ENCODE data around the gene ERBIN. TPM values are rescaled to one million over a fixed set of nuclear protein-coding genes. Genes with fewer than 3 reads are reported as not detected.

Gene ERBIN
- total and polyA plus RNA-seq, 2 of the 4 experiments (the other 2 are of a cell fraction): 25.8 to 70.1 TPM

- Histone ChIP-seq H3K18ac (ENCODE audit: low read depth, low read length) (peak overlapping the region; percentile 73), H2AFZ (replicated peaks; ENCODE audit: low read length, poor library complexity) (peak overlapping the region; percentile 96), H3K9ac (ENCODE audit: low read depth, low read length) (peak overlapping the region; percentile 92), H3K23ac (ENCODE audit: low read depth, low read length) (peak overlapping the region; percentile 99), H4K5ac (ENCODE audit: low read depth, low read length) (peak overlapping the region; percentile 84), H4K20me1 (ENCODE audit: insufficient read depth, low read length) (peaks cover 4% of the 10 kb centered on the region; the same call in 1 of the 2 replicates), H3K4ac (ENCODE audit: low read depth, low read length) (peak overlapping the region; percentile 97), H2AK5ac (ENCODE audit: low read depth, low read length) (peak overlapping the region; percentile 59; the same call in 1 of the 2 replicates), H2BK5ac (ENCODE audit: low read depth, low read length, poor library complexity, severe bottlenecking) (peak overlapping the region; percentile 92), H3K9me1 (ENCODE audit: insufficient read depth, low read length) (no peaks in the 10 kb centered on the region; the same call in 1 of the 2 replicates), H2BK20ac (ENCODE audit: low read depth, low read length) (peak overlapping the region; percentile 27), H3K4me2 (ENCODE audit: low read depth, low read length) (peak overlapping the region; percentile 92), H3K56ac (ENCODE audit: extremely low read depth, insufficient read depth, low read length) (peak overlapping the region; percentile 42), H3K4me3 (ENCODE audit: insufficient read depth, low read depth, low read length) (peak overlapping the region; percentile 59), H4K8ac (ENCODE audit: low read depth in 2 of 2, low read length in 2 of 2) (peak overlapping the region; percentile 65 to 87), H2BK15ac (ENCODE audit: low read depth, low read length) (peak overlapping the region; percentile 92; the same call in 2 of the 3 replicates), H3K79me1 (ENCODE audit: low read depth in 1 of 2, low read length in 2 of 2) (peaks cover 4 to 14% of the 10 kb centered on the region in 2 experiments; a peak in 3 of 4 replicates), H3K9me3 (ENCODE audit: control insufficient read depth, insufficient read depth, low read length) (no peaks in the 10 kb centered on the region), H3K4me1 (ENCODE audit: control insufficient read depth, insufficient read depth, low read length) (no peaks in the 10 kb centered on the region), H3K14ac (replicated peaks; ENCODE audit: low read depth, low read length) (peak overlapping the region; percentile 90), H3K27me3 (ENCODE audit: control insufficient read depth, insufficient read depth, low read length) (no peaks in the 10 kb centered on the region), H2AK9ac (replicated peaks; ENCODE audit: low read depth, low read length, poor library complexity) (peak overlapping the region; percentile 74), H3K27ac (ENCODE audit: insufficient read depth, low read length) (peak overlapping the region; percentile 92), H2BK120ac (ENCODE audit: low read depth, low read length) (peak overlapping the region; percentile 69), H4K91ac (ENCODE audit: insufficient read depth, low read depth, low read length) (peak overlapping the region; percentile 90), H3K36me3 (ENCODE audit: control insufficient read depth, insufficient read depth, low read length) (no peaks in the 10 kb centered on the region)
- in situ Hi-C loops (cut with MboI; ENCODE audit: low sequenced_read_pairs): no loop called here
- ATAC-seq (ENCODE audit: low read depth) (no peak), DNase-seq (no peak)
- POLR2A ChIA-PET (ENCODE audit: unreplicated experiment): interaction anchor here (0.6 to 1.5 kb wide), 2 partner anchors 123 to 205 kb away, joined by 3 read pairs; no protein-coding TSS in a partner anchor
- 20% methylated on average over 2 of the region's 19 CpGs; no CpG with 5 or more reads in 1 of the 2 experiments for WGBS, 2 experiments (ENCODE audit: extremely low coverage in 2 of 2, insufficient read length in 1 of 2)
- dilution Hi-C loops (cut with HindIII; ENCODE audit: low sequenced_read_pairs, unreplicated experiment): no loop called here
- intact Hi-C loops (cut with micrococcal nuclease): loop anchor here (2.0 to 5.0 kb wide), 3 partner anchors 118 to 182 kb away; no protein-coding TSS in a partner anchor
- BruUV-seq (replicated peaks): no TSS peak
- CTCF ChIA-PET: interaction anchor here (0.5 to 1.7 kb wide), 2 partner anchors 92 to 181 kb away, joined by 6 to 7 read pairs; no protein-coding TSS in a partner anchor
- TF ChIP-seq MXI1 (IDR thresholded peaks at IDR 0.05; ENCODE audit: borderline replicate concordance, low read depth, low read length) (no peak), BHLHE40 (IDR thresholded peaks at IDR 0.05; ENCODE audit: low read depth, low read length) (no peak), MAFK (IDR thresholded peaks at IDR 0.05; ENCODE audit: low read depth, low read length) (no peak), RAD21 (IDR thresholded peaks at IDR 0.05; ENCODE audit: low read length) (no peak), NFE2L2 (IDR thresholded peaks at IDR 0.05; ENCODE audit: low read depth, low read length) (no peak), RCOR1 (IDR thresholded peaks at IDR 0.05; ENCODE audit: insufficient replicate concordance, low read length) (no peak), USF2 (IDR thresholded peaks at IDR 0.05; ENCODE audit: low read depth, low read length) (no peak), ELK1 (IDR thresholded peaks at IDR 0.05; ENCODE audit: borderline replicate concordance, low read depth, low read length) (no peak), FOS (IDR thresholded peaks at IDR 0.05; ENCODE audit: low read depth, low read length) (no peak), MAZ (IDR thresholded peaks at IDR 0.05; ENCODE audit: borderline replicate concordance, low read depth, low read length) (no peak), RFX5 (IDR thresholded peaks at IDR 0.05; ENCODE audit: low read depth, low read length) (no peak), CEBPB (IDR thresholded peaks at IDR 0.05; ENCODE audit: low read depth, low read length) (no peak), CHD1 (IDR thresholded peaks at IDR 0.05; ENCODE audit: low read depth, low read length) (no peak), CTCF (conservative IDR thresholded peaks at IDR 0.05; ENCODE audit: low read depth, low read length) (no peak)
Observed at GRCh38 chr5:65924366-65925043, 1.9 kb upstream of the ERBIN start.
